Pancreas (tissue), 10 donors: ENCODE results near the gene FLNA. TPM values are rescaled to one million over a fixed set of nuclear protein-coding genes. Genes with fewer than 3 reads are reported as not detected.
"Not testable (repeated sequence)": the region's sequence is repeated elsewhere in the genome, so short reads cannot be mapped to it uniquely, and the experiment has no call there.

Source experiments
- ATAC-seq, 4 donors: fragments of 200-7000 bp; cut with Tn5 transposase; one replicate each; pipeline versions ENCODE4 v1.8.0 to v1.9.1; 2020; ENCODE audit warnings: mild to moderate bottlenecking in 4 of 4, moderate library complexity in 4 of 4
- DNase-seq, 6 donors: peaks; one replicate each; pipeline ENCODE4 v3.0.0-alpha.2; 2020
- FAIRE-seq: peaks from 2 replicates; lab custom pipeline; 2012; peaks lifted over from hg19 to GRCh38; lab: Jason Lieb, UNC
- H3K27ac ChIP-seq, 4 donors: fragments of 200-600 bp; sonication (generic); 1 replicate in 3 of 4; 2 replicates in 1 of 4; pipeline versions ENCODE4 v1.5.0 to v1.8.0; 2020
- H3K27me3 ChIP-seq, 4 donors: fragments of 200-600 bp; one replicate each; pipeline ENCODE4 v1.8.0; 2021
- H3K36me3 ChIP-seq, 3 donors: fragments of 200-600 bp; sonication (generic) in 1 of 3; one replicate each; pipeline versions ENCODE4 v1.5.0 to v1.8.0; 2020 to 2021
- H3K4me1 ChIP-seq, 3 donors: fragments of 200-600 bp; one replicate each; pipeline ENCODE4 v1.8.0; 2021
- H3K4me3 ChIP-seq, 4 donors: fragments of 200-600 bp; sonication (generic) in 2 of 4; one replicate each; pipeline versions ENCODE4 v1.5.0 to v1.8.0; 2020 to 2021
- H3K9me3 ChIP-seq, 4 donors: fragments of 200-600 bp; one replicate each; pipeline ENCODE4 v1.8.0; 2021
- CTCF ChIP-seq, 4 donors: fragments of 200-600 bp; sonication (generic) in 3 of 4; IDR thresholded peaks; one replicate each; pipeline versions ENCODE4 v1.5.0 to v1.8.0; 2021; ENCODE audit warnings: antibody characterized with exemption in 4 of 4
- WGBS, 2 donors: extraction: QIAGEN DNeasy Blood & Tissue Kit; methylation state at CpG; one replicate each; pipeline ENCODE4 v1.1.7; 2013; 5-methylcytosine and 5-hydroxymethylcytosine counted together
- intact Hi-C, 3 donors: fragments of 100-400 bp; cut with DNase I; formaldehyde crosslinking; loops; one replicate each; pipeline versions ENCODE4 v1.11.1 to v1.14.2; 2022
- polyA plus RNA-seq, 2 donors: library from polyadenylated mRNA; stranded (reverse); fragments of 200-250 nt; gene quantifications; one replicate each; pipeline ENCODE4 v1.2.3, GENCODE V29; 2013
- total RNA-seq, 6 donors: library from RNA; stranded (reverse); fragmentation: NEBNext Ultra II Directional in 4 of 6; extraction: Animal tissue kit (Norgen Biotek cat#: 25700) in 4 of 6; gene quantifications; one replicate each; pipeline versions ENCODE4 v1.2.1 to v1.2.4, GENCODE V29; 2021 to 2023
- donor health status: healthy with polysubstance abuse.
- donor health status: DM: no; HTN: no; CAD: no; lungs with moderate emphysema.
- donor health status: DM: no; HTN: no; CAD: no.
- donor health status: control.
- donor health status: control.
- donor health status: Bipolar disorder and iron deficiency.
- donor health status: DM: yes; HTN: yes; CAD: no.
- donor health status: DM: no; HTN: no; CAD: no.
- donor health status: DM: no; HTN: no; CAD: no.
- donor health status: DM: yes; HTN: yes; CAD: no.

The FLNA gene
- total and polyA plus RNA-seq, 8 donors, result 67.0 to 298 (median 184) TPM

- peaks cover 0 to 9% (median 0%) of the 10 kb centered on the region in 4 donors for H3K27me3 ChIP-seq
- DNase-seq (no peak), ATAC-seq (no peak), FAIRE-seq (no peak)
- H3K4me3 ChIP-seq, result no peak overlapping the region
- WGBS, 2 donors, result 68 to 80% methylated on average over 11 of the region's 11 CpGs
- no peak for TF ChIP-seq CTCF (IDR thresholded peaks at IDR 0.05)
- no peaks in the 10 kb centered on the region for H3K36me3 ChIP-seq
- H3K27ac ChIP-seq, result no peak overlapping the region
- intact Hi-C loops, result no loop called here
- no peaks in the 10 kb centered on the region for H3K4me1 ChIP-seq
- H3K9me3 ChIP-seq, result no peaks in the 10 kb centered on the region
Measured at GRCh38 chrX:154305541-154306205, 68.8 kb downstream of the FLNA start.

GRCh38 chrX:154304846-154305245 lies 69.6 kb downstream of the FLNA start:
- ATAC-seq (no peak), DNase-seq (no peak), FAIRE-seq (no peak)
- Histone ChIP-seq H3K9me3 (no peaks in the 10 kb centered on the region), H3K27ac (no peak overlapping the region), H3K4me3 (no peak overlapping the region), H3K4me1 (no peaks in the 10 kb centered on the region), H3K36me3 (no peaks in the 10 kb centered on the region), H3K27me3 (peaks cover 0 to 9% (median 0%) of the 10 kb centered on the region in 4 donors)
- TF ChIP-seq CTCF (IDR thresholded peaks at IDR 0.05), result no peak
- intact Hi-C loops, result no loop called here
- 68 to 71% methylated on average over 10 of the region's 10 CpGs for WGBS, 2 donors

- H3K27ac ChIP-seq, result no peak overlapping the region
- H3K36me3 ChIP-seq, result no peaks in the 10 kb centered on the region
- no peak overlapping the region for H3K4me3 ChIP-seq
- FAIRE-seq (no peak), ATAC-seq (no peak), DNase-seq (no peak)
- H3K4me1 ChIP-seq, result no peaks in the 10 kb centered on the region
- TF ChIP-seq CTCF (IDR thresholded peaks at IDR 0.05), result no peak
- no peaks in the 10 kb centered on the region for H3K9me3 ChIP-seq
- 63 to 69% methylated on average over 8 of the region's 8 CpGs for WGBS, 2 donors
- H3K27me3 ChIP-seq, result peaks cover 0 to 9% (median 0%) of the 10 kb centered on the region in 4 donors
- intact Hi-C loops, result no loop called here
Measured at GRCh38 chrX:154303476-154303875, 71.0 kb downstream of the FLNA start.

- H3K9me3 ChIP-seq, H3K27ac ChIP-seq, H3K36me3 ChIP-seq, DNase-seq, H3K4me1 ChIP-seq, FAIRE-seq, ATAC-seq, H3K27me3 ChIP-seq, intact Hi-C loops, H3K4me3 ChIP-seq: not testable (repeated sequence)
- WGBS, 2 donors, result 74% methylated on average over 7 of the region's 7 CpGs
Measured at GRCh38 chrX:154302998-154303397, 71.4 kb downstream of the FLNA start.

DNA sequence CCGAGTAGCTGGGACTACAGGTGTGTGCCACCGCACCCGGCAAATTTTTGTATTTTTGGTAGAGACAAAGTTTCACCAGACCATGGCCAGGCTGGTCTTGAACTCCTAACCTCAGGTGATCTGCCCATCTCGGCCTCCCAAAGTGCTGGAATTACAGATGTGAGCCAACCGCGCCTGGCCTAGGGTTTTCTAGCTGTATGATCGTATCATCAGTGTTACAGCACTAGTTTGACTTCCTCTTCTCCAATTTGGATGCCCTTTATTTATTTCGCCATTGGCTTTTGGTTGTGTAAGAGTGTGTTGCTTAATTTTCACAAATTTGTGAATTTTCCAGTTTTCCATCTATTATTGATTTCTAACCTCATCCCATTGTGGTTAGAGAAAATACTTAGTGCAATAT lies 73.6 kb downstream of the FLNA start:
- intact Hi-C loops, result no loop called here
- no peak for ATAC-seq
- no peak overlapping the region for H3K27ac ChIP-seq
- no peaks in the 10 kb centered on the region for H3K4me1 ChIP-seq
- FAIRE-seq, result no peak
- 83 to 89% methylated on average over 8 of the region's 8 CpGs for WGBS, 2 donors
- no peak overlapping the region for H3K4me3 ChIP-seq
- no peak for TF ChIP-seq CTCF (IDR thresholded peaks at IDR 0.05)
- no peaks in the 10 kb centered on the region for H3K27me3 ChIP-seq
- H3K36me3 ChIP-seq, result no peaks in the 10 kb centered on the region
- DNase-seq, result no peak
- no peaks in the 10 kb centered on the region for H3K9me3 ChIP-seq

Other genes starting within 250 kb of the FLNA start
- gene OPN1LW, start 230.4 kb downstream of the FLNA start, total RNA-seq, result not detected
- not detected for gene OPN1LW, start 230.4 kb downstream of the FLNA start, polyA plus RNA-seq
- gene OPN1MW, start 192.0 kb downstream of the FLNA start, total RNA-seq, result not detected
- gene OPN1MW, start 192.0 kb downstream of the FLNA start, polyA plus RNA-seq, result not detected
- gene OPN1MW2, start 154.9 kb downstream of the FLNA start, total RNA-seq, result not detected
- not detected for gene OPN1MW2, start 154.9 kb downstream of the FLNA start, polyA plus RNA-seq
- not detected for gene OPN1MW3, start 117.1 kb downstream of the FLNA start, total RNA-seq
- not detected for gene OPN1MW3, start 117.1 kb downstream of the FLNA start, polyA plus RNA-seq
- not detected for gene TEX28, start 79.5 kb downstream of the FLNA start, total RNA-seq
- gene TEX28, start 79.5 kb downstream of the FLNA start, polyA plus RNA-seq, result not detected
- not detected for gene TKTL1, start 78.8 kb downstream of the FLNA start, total RNA-seq
- not detected for gene TKTL1, start 78.8 kb downstream of the FLNA start, polyA plus RNA-seq
- 10 to 100 TPM; 23.1 to 42.9 (median 38.7) TPM for gene EMD, start 4.7 kb upstream of the FLNA start, total RNA-seq
- gene EMD, start 4.7 kb upstream of the FLNA start, polyA plus RNA-seq, result 10 to 100 TPM; 56.0 to 86.7 TPM
- 1,000 to 10,000 TPM; 2,194 to 4,058 (median 3,145) TPM for gene RPL10, start 23.7 kb upstream of the FLNA start, total RNA-seq
- 1,000 to 10,000 TPM; 2,751 to 3,412 TPM for gene RPL10, start 23.7 kb upstream of the FLNA start, polyA plus RNA-seq
- gene DNASE1L1, start 34.6 kb upstream of the FLNA start, total RNA-seq, result 10 to 100 TPM in 1 of 6 donors, 1 to 10 TPM in 5; 5.1 to 13.6 (median 7.3) TPM
- gene DNASE1L1, start 34.6 kb upstream of the FLNA start, polyA plus RNA-seq, result 10 to 100 TPM; 11.3 to 16.5 TPM
- 10 to 100 TPM; 14.6 to 26.7 (median 17.1) TPM for gene TAFAZZIN, start 36.9 kb upstream of the FLNA start, total RNA-seq
- 10 to 100 TPM; 77.0 to 82.7 TPM for gene TAFAZZIN, start 36.9 kb upstream of the FLNA start, polyA plus RNA-seq
- gene ATP6AP1, start 54.0 kb upstream of the FLNA start, total RNA-seq, result 10 to 100 TPM; 27.8 to 55.6 (median 37.7) TPM
- gene ATP6AP1, start 54.0 kb upstream of the FLNA start, polyA plus RNA-seq, result 10 to 100 TPM; 34.1 to 82.4 TPM
- gene GDI1, start 62.5 kb upstream of the FLNA start, total RNA-seq, result 10 to 100 TPM; 25.5 to 61.4 (median 35.5) TPM
- 100 to 1,000 TPM in 1 of 2 donors, 10 to 100 TPM in 1; 93.7 to 138 TPM for gene GDI1, start 62.5 kb upstream of the FLNA start, polyA plus RNA-seq
- gene FAM50A, start 69.5 kb upstream of the FLNA start, total RNA-seq, result 10 to 100 TPM; 21.2 to 39.8 (median 22.0) TPM
- 100 to 1,000 TPM in 1 of 2 donors, 10 to 100 TPM in 1; 91.5 to 128 TPM for gene FAM50A, start 69.5 kb upstream of the FLNA start, polyA plus RNA-seq
- gene PLXNA3, start 83.6 kb upstream of the FLNA start, total RNA-seq, result 10 to 100 TPM; 10.5 to 40.7 (median 16.3) TPM
- gene PLXNA3, start 83.6 kb upstream of the FLNA start, polyA plus RNA-seq, result 10 to 100 TPM; 15.0 to 39.0 TPM
- 10 to 100 TPM in 5 of 6 donors, 1 to 10 TPM in 1; 9.5 to 19.6 (median 12.7) TPM for gene LAGE3, start 104.6 kb upstream of the FLNA start, total RNA-seq
- gene LAGE3, start 104.6 kb upstream of the FLNA start, polyA plus RNA-seq, result 10 to 100 TPM; 10.1 to 15.2 TPM
- gene UBL4A, start 112.0 kb upstream of the FLNA start, total RNA-seq, result 10 to 100 TPM; 16.0 to 32.2 (median 21.5) TPM
- gene UBL4A, start 112.0 kb upstream of the FLNA start, polyA plus RNA-seq, result 10 to 100 TPM; 13.6 to 20.4 TPM
- 10 to 100 TPM in 5 of 6 donors, 1 to 10 TPM in 1; 9.6 to 12.2 (median 11.3) TPM for gene SLC10A3, start 116.0 kb upstream of the FLNA start, total RNA-seq
- 10 to 100 TPM; 16.2 to 19.1 TPM for gene SLC10A3, start 116.0 kb upstream of the FLNA start, polyA plus RNA-seq
- 10 to 100 TPM; 26.4 to 40.4 (median 32.7) TPM for gene FAM3A, start 141.6 kb upstream of the FLNA start, total RNA-seq
- gene FAM3A, start 141.6 kb upstream of the FLNA start, polyA plus RNA-seq, result 10 to 100 TPM; 70.7 to 78.5 TPM
- gene G6PD, start 172.2 kb upstream of the FLNA start, total RNA-seq, result 10 to 100 TPM in 3 of 6 donors, 1 to 10 TPM in 3; 6.7 to 17.9 (median 11.0) TPM
- 10 to 100 TPM; 11.4 to 17.0 TPM for gene G6PD, start 172.2 kb upstream of the FLNA start, polyA plus RNA-seq
- gene IKBKG, start 173.0 kb upstream of the FLNA start, total RNA-seq, result 10 to 100 TPM in 2 of 6 donors, 1 to 10 TPM in 4; 6.3 to 11.7 (median 8.3) TPM
- gene IKBKG, start 173.0 kb upstream of the FLNA start, polyA plus RNA-seq, result 10 to 100 TPM; 25.2 to 29.7 TPM
- gene CTAG1A, start 210.5 kb upstream of the FLNA start, total RNA-seq, result not detected
- not detected for gene CTAG1A, start 210.5 kb upstream of the FLNA start, polyA plus RNA-seq
- gene CTAG1B, start 244.6 kb upstream of the FLNA start, total RNA-seq, result not detected
- gene CTAG1B, start 244.6 kb upstream of the FLNA start, polyA plus RNA-seq, result not detected